GM10847 (cell line): ENCODE results near the gene VAV2.

Experiments
- POLR2A ChIP-seq: IDR thresholded peaks from 2 replicates; pipeline ENCODE4 v1.6.1; 2011; ENCODE audit not compliant: insufficient read length; ENCODE audit errors: extremely low read depth

Gene VAV2, protein sequence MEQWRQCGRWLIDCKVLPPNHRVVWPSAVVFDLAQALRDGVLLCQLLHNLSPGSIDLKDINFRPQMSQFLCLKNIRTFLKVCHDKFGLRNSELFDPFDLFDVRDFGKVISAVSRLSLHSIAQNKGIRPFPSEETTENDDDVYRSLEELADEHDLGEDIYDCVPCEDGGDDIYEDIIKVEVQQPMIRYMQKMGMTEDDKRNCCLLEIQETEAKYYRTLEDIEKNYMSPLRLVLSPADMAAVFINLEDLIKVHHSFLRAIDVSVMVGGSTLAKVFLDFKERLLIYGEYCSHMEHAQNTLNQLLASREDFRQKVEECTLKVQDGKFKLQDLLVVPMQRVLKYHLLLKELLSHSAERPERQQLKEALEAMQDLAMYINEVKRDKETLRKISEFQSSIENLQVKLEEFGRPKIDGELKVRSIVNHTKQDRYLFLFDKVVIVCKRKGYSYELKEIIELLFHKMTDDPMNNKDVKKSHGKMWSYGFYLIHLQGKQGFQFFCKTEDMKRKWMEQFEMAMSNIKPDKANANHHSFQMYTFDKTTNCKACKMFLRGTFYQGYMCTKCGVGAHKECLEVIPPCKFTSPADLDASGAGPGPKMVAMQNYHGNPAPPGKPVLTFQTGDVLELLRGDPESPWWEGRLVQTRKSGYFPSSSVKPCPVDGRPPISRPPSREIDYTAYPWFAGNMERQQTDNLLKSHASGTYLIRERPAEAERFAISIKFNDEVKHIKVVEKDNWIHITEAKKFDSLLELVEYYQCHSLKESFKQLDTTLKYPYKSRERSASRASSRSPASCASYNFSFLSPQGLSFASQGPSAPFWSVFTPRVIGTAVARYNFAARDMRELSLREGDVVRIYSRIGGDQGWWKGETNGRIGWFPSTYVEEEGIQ

DNA sequence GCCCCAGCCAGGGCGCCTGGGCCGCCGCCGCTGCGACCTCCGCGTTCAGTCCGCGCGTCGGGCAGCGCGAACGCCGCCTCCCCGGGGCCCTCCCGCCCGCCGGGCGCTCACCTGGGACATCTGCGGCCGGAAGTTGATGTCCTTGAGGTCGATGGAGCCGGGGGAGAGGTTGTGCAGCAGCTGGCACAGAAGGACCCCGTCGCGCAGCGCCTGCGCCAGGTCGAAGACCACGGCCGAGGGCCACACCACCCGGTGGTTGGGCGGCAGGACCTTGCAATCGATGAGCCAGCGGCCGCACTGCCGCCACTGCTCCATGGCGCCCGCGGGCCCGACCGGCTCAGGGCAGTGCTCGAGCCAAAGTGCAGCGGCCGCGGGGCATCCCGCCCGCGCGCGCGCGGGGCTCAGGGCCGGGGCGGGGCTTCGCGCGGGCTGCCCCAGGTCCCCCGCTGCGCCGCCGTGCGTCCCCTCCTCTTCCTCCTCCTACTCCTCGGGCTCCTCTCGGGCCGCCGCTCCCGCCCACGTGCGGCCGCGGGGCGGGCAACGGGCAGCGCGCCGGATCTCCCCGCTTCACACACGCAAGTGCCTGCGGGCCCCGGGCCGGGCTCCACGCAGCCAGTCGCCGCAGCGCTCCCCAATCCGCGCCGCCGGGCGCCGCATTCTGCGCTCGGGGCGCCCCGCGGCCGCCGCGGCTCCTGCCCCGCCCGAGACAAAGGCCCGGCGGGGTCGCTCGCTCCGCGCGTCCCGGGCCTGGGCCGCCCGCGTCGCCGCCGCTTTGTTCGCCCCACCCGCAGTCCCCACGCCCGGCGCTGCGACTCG is at the start of gene VAV2:
TSS of gene VAV2 (minus strand) at position 361 of the 816 bp plus-strand sequence. CDS start at position 315, 46 bp downstream.
- TF ChIP-seq POLR2A, result peak; percentile 58

DNA sequence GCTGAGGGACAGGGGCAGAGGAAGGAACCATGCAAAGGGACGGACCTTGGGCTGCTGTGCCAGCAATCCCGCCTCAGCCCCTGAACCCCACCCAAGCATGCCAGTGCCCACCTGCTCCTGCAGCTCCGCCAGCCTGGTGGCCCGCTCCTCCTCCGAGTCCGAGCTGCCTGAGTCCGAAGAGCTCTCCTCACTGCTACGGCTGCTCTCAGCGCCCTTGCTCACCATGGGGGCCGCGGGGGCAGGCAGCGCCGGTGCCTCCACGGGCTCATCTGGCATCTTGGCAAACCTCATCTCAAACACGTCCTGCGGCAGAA is 49.5 kb upstream of the VAV2 start:
- TF ChIP-seq POLR2A, result no peak

DNA sequence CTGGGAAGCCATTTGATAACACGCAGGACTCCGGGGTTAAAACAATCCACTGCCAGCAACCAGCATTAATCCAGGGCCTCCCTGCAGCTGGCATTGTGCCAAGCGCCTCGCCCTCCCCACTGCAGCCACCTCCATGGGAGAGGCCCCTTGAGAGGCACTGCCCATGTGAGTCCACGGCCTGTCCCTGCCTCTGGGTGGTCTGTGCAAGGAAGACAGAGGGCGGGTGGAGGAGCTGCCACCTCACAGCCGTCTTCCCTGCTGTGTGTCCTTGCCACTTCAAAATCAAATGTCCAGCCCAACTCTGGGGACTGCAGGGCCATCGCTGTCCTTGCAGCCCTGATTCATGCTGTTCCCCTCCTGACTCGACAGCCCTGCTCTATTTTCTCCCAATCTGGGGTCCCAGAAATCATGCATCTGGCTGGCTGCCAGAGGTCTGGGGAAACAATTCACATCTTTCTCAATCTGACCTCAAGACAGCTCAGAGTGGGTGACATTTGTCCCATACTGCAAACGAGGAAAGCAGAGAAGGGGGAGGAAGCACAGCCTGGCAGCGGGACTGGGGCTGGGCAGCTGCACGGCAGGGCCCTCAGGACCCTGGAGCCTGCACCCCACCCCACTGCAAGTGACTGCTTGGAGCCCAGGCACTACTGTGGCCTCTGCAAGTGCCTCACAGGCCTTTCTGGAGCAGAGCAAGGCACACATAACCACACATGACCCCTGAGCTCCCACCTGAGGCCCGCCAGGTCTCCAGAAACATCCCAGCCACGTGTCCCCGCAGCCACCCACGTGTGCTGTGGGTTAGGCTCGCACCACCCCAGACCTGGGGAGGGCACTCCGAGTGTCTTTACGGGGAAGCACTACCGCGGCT is 48.9 kb upstream of the VAV2 start:
- no peak for TF ChIP-seq POLR2A

DNA sequence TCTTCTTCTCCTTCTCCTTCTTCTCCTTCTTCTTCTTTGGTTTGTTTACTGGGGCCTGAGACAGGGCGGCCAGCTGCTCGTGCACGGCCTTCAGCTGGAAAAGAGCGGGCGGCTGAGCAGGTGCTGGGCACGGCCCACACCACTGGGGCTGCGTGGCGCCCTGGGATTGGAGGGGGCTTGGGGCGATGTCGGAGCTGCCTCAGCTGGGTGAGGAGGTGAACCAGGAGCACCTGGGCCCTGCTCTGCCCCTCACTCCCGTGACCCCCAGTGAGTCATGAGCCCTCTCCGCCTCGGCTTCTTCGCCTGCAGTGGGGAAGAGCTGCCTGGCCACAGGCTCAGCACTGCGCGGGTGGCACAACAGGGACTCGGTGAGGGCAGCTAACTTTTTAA is 48.0 kb upstream of the VAV2 start:
- TF ChIP-seq POLR2A, result no peak

DNA sequence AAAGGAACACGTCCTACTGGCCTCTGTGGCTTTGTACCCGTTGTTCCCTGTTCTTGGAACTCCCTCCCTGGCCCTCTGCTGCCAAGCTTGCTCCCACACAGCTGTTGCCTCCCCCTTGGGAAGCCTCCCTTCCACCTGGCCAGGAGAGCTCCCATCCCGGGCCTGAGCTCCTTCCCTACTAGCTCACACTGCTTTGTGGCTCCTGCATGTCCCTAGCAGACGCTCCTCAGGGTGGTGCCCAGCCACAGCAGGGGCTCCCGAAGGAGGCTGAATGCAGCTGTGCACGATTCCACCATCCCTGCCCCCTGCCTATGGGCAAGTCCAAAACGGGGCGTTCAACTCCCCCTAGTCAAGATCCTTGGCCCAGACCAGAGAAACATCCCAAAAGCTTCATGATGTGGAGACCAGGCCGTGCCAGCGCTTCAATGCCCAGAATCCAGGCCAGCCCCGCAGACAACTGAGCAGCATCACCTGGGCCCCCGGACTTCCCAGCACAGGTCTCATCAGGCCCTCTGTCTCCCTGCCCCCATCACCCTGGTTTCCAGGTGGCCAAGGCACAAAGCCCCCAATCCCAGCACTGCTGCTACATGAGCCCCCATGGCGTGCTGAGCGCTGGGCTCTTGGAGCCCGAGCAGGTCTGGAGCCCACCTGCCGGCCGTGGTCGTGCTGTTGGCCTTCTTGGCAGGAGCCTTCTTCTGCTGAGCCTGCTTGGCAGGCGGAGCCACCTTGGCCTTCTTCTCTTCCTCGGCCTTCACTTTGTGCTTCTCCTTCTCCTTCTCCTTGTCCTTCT is 47.5 kb upstream of the VAV2 start:
- no peak for TF ChIP-seq POLR2A

DNA sequence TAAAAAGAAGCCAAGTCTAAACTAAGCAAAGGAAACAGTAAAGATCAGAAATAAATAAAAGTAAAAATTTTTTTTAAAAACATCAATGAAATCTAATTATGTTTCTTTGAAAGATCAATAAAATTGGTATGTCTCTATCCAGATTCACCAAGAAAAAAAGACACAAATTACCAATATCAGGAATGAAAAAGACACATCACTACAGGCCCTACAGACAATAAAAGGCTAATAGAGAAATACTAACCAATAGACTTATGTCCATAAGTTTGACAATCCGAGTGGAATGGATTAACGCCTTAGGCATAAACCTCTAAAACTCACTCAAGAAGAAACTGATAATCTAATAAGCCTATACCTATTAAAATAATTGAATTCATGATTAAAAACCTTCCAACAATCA is 45.5 kb upstream of the VAV2 start:
- no peak for TF ChIP-seq POLR2A

DNA sequence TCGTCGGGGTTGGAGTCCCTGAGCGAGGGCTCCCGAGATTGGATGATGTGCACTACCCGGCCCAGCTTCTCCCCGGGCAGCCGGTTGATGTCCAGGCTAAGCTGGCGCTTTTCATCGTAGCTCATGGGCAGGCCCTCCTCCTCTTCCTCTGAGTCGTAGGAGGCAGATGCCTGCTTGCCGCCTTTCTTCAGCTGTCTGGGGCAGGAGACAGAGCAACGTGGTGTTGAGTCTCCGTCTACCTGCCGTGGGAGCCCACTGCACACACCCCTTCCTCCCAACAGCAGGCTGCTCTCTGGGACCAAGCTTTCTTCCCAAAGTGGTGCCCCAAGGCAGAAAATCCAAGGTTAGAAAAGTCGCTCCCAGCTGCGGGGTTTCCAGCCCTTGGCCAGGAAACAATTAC is 44.0 kb upstream of the VAV2 start:
- TF ChIP-seq POLR2A, result no peak

DNA sequence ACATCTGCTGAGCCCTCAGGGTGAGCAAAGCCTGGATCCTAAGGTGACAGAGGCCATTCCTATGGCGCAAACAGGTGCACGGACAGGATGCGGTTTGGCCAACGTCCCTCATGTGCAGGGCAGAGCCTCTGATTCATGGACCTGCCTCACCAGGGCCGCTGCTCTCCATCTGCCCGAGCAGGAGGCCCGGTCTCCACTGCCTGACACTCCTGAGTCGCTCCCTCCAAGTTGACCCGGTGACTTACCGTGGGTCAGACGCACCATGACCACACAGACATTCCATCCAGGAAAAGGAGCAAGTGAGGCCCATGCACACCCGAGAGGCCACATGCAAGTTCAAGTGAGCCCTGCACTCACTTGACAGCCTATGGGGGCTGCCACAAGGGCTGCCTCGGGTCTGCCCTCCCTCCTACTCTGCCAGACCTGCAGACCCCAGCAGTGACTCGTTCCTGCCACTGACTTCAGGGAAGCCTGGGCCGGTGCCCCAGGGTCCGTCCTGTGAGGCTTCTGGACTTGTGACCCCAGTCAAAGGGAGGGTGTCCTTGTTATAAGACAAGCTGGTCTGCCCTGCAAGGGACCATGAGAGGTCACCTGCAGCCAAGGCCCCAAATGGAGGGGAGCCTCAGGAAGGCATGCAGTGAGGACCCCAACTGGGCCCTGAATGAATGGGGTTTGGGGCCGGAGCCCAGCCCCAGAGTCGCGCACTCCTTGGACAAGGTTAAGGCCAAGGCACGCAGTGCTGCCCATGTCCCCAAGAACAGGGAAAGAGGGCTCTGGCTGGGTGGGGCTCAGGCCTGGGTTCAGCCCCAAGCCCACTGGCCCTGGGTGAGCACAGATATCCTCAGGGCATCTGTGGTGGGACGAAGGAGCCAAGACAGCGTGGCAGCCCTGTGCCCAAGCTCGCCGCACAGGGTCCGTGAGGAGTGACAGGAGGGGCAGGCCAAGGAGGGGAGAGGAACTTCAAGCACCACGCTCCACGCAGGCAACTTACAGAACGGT is 43.2 kb upstream of the VAV2 start:
- TF ChIP-seq POLR2A, result no peak

DNA sequence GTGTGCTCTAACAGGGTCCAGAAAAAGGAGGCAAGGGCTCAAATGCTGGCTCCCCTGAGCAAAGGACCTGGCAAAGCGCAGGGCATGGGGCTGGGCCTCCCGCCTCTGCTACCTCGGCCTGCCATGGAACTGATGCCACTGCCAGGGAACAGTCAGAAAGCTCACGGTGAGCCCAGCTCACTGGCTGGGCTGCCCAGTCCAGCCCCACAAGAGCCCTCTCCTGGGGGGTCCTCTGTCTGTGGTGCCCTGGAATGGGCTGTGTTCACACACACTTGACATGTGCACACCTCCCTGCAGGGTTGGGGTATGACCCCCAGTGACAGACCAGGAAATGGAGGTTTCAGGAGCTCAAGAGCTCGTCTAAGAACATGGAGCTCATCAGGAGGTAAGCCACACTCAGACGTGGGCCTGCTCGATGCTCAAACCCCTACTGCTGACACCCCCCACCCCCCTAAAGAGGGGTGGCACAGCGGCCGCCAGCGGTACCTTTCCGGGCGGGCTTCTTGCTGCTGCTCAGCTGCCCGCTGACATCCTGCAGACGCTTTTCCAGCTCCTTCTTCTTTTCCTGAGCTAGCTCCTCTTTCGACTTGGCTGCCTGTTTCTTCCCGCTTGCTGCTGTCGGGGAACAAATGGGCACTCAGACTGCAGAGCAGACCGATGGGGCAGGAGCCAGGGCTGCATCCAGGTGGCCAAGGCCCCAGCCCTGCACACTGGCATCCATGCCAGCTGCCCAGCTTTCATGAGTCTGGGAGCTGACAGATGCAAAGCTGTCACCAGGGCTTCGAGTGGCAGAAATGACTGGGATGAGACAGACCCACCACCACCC is 42.3 kb upstream of the VAV2 start:
- TF ChIP-seq POLR2A, result no peak

DNA sequence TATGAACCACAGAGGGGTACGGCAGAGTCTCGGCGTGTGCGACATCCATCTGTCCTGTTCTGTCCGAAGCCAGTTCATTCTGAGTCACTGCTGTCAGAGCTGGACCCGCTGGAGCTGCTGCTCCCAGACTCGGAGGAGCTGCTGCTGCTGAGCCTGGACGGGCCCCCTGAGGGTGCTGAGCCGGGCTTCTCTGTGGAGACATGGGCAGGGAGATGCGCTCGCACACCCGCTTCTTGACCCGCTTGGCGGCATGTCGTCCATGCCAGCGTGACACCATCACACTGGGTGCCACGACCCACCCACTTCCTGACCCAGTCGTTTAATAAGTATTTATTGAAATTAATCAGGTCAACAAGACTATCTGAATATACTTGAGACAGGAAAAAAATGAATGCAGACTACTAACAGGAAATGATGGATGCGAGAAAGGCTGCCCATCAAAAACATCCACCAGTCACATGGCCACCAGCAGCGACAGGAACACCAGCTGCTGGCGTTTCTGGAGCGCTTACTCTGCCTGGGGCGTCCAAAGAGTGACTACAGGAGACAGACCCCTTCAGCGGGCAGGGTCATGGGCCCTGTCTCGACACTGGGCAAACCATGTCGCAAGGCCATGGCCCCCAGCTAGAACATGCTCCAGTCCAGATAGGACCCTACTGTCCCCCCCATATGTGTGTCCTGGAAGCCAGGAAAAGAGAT is 41.5 kb upstream of the VAV2 start:
- no peak for TF ChIP-seq POLR2A
